Activated CD8-positive, alpha-beta T cell treated with anti-CD3 and anti-CD28 coated beads for 36 hours (primary cell): ENCODE results near the gene DKKL1. TPM values are rescaled to one million over a fixed set of nuclear protein-coding genes. Genes with fewer than 3 reads are reported as not detected.

Experiments used
- ATAC-seq: fragments of 200-7000 bp; cut with Tn5 transposase; one replicate; pipeline ENCODE4 v1.10.0; 2021; ENCODE audit warnings: mild to moderate bottlenecking, moderate library complexity
- CTCF ChIA-PET: fragments of 350-600 bp; sonication (Branson Sonifier 250); formaldehyde crosslinking; loops from one replicate; lab custom pipeline; 2021; ENCODE audit warnings: antibody characterized with exemption; lab: Charles Lee
- POLR2A ChIA-PET: fragments of 350-600 bp; sonication (Branson Sonifier 250); formaldehyde crosslinking; loops from one replicate; lab custom pipeline; 2021; ENCODE audit warnings: antibody characterized with exemption; lab: Charles Lee
- DNase-seq: peaks from one replicate; pipeline ENCODE4 v3.0.0-alpha.2; 2020
- H3K27ac Mint-ChIP-seq: one replicate; pipeline ENCODE4 v1.8.0; 2021; ENCODE audit warnings: mild to moderate bottlenecking, mixed read lengths
- H3K27me3 Mint-ChIP-seq: one replicate; pipeline ENCODE4 v1.8.0; 2021; ENCODE audit warnings: mixed read lengths
- H3K36me3 Mint-ChIP-seq: one replicate; pipeline ENCODE4 v1.8.0; 2021; ENCODE audit warnings: low read depth, mixed read lengths
- H3K4me1 Mint-ChIP-seq: one replicate; pipeline ENCODE4 v1.8.0; 2021; ENCODE audit warnings: low read depth, mixed read lengths
- H3K4me3 Mint-ChIP-seq: one replicate; pipeline ENCODE4 v1.8.0; 2021; ENCODE audit warnings: mild to moderate bottlenecking, moderate library complexity, mixed read lengths
- H3K9me3 Mint-ChIP-seq: one replicate; pipeline ENCODE4 v1.8.0; 2021; ENCODE audit warnings: mixed read lengths
- intact Hi-C: fragments of 100-400 bp; cut with micrococcal nuclease; formaldehyde crosslinking; loops from one replicate; pipeline ENCODE4 v1.10.0; 2022
- total RNA-seq, 2 experiments: library from RNA; stranded (reverse); gene quantifications; one replicate each; pipeline ENCODE4 v1.2.3, GENCODE V29; 2021
- TF ChIP-seq, protein P1 (sequence below): fragments of 200-600 bp; IDR thresholded peaks from one replicate; pipeline ENCODE4 v1.8.0; 2022; ENCODE audit warnings: antibody characterized with exemption, mild to moderate bottlenecking

DKKL1 gene
- total RNA-seq, 2 experiments from 2014 or later, result not detected

DNA sequence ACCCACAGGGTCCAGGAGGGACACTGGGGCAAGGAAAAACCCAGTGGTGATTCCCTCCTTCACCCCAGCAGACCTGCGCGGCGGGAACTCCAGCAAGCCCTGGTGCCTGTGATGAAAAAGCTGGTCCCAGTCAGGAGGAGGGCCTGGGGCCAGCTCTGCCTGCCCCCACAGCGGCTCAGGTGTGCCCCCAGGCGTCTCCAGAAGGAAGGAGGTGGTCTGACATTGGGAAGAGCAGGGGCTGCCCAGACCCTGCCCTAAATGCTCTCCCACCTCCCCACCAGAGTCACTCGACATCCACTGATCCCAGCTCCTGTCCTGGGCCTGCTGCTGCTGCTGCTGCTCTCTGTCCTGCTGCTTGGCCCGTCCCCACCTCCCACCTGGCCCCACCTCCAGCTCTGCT is 53.4 kb downstream of the DKKL1 start:
- DNase-seq (no peak), ATAC-seq (no peak)
- ChIA-PET CTCF (interaction anchor here (0.9 to 1.5 kb wide), 4 partner anchors 10 to 319 kb away, joined by 3 read pairs; no protein-coding TSS in a partner anchor), POLR2A (interaction anchor here (0.6 kb wide), 1 partner anchor 36 kb away, joined by 3 read pairs; no protein-coding TSS in a partner anchor)
- Mint-ChIP-seq H3K4me3 (no peak overlapping the region), H3K36me3 (no peaks in the 10 kb centered on the region), H3K27me3 (peaks cover 38% of the 10 kb centered on the region), H3K4me1 (peaks cover 9% of the 10 kb centered on the region), H3K9me3 (no peaks in the 10 kb centered on the region), H3K27ac (no peak overlapping the region)
- intact Hi-C loops, result no loop called here
- TF ChIP-seq, protein P1, sequence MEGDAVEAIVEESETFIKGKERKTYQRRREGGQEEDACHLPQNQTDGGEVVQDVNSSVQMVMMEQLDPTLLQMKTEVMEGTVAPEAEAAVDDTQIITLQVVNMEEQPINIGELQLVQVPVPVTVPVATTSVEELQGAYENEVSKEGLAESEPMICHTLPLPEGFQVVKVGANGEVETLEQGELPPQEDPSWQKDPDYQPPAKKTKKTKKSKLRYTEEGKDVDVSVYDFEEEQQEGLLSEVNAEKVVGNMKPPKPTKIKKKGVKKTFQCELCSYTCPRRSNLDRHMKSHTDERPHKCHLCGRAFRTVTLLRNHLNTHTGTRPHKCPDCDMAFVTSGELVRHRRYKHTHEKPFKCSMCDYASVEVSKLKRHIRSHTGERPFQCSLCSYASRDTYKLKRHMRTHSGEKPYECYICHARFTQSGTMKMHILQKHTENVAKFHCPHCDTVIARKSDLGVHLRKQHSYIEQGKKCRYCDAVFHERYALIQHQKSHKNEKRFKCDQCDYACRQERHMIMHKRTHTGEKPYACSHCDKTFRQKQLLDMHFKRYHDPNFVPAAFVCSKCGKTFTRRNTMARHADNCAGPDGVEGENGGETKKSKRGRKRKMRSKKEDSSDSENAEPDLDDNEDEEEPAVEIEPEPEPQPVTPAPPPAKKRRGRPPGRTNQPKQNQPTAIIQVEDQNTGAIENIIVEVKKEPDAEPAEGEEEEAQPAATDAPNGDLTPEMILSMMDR, result no peak

DNA sequence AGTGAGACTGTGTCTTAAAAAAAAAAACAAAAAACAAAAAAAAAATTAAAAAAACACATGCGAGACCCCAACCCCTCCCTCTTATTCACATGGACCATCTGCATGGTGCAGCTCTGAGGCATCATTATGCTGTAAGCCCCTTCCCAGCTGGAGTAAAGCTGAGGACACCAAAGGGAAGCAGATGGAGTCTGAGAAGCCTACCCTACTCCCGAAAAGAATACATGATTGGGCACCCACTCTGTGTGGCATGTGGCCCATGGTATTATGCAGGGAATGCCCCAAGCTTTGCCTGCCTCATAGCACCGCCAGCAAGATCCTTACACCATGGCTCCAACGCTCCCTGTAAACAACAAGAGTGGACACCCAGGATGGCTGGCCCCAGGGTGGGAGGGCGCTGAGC is 54.8 kb downstream of the DKKL1 start:
- no peaks in the 10 kb centered on the region for H3K9me3 Mint-ChIP-seq
- no peaks in the 10 kb centered on the region for H3K36me3 Mint-ChIP-seq
- H3K4me1 Mint-ChIP-seq, result peaks cover 18% of the 10 kb centered on the region
- TF ChIP-seq, protein P1, result no peak
- intact Hi-C loops, result no loop called here
- H3K27ac Mint-ChIP-seq, result no peak overlapping the region
- ChIA-PET CTCF (interaction anchor here (0.8 to 2.1 kb wide), 5 partner anchors 8 to 272 kb away, joined by 3 to 4 read pairs (median 3); no protein-coding TSS in a partner anchor), POLR2A (no interaction called here)
- peaks cover 48% of the 10 kb centered on the region for H3K27me3 Mint-ChIP-seq
- ATAC-seq (no peak), DNase-seq (no peak)
- no peak overlapping the region for H3K4me3 Mint-ChIP-seq

DNA sequence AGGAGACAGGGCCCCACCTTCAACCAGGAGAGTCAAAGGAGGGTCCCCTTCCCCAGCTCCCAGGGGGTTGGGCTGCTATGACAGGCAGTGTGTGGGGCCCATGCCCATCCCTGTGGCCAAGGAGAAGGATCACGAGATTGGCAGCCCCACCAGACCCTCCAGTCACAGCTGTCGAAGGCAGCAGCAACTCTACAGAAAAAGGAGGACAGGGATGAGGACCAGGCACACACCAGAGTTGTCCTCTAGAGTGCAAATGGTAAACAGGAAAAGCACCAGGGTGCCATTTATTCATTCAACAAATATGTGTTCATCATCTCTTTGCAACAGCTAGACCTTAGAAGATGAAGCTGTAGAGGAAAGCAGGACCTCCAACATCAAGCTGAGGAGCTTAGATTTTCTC is 55.5 kb downstream of the DKKL1 start:
- Mint-ChIP-seq H3K9me3 (no peaks in the 10 kb centered on the region), H3K36me3 (no peaks in the 10 kb centered on the region), H3K27me3 (peaks cover 53% of the 10 kb centered on the region), H3K4me3 (no peak overlapping the region), H3K4me1 (peaks cover 25% of the 10 kb centered on the region), H3K27ac (no peak overlapping the region)
- ATAC-seq (no peak), DNase-seq (no peak)
- ChIA-PET CTCF (interaction anchor here (0.9 to 3.3 kb wide), 5 partner anchors 9 to 273 kb away, joined by 3 to 13 read pairs (median 4); no protein-coding TSS in a partner anchor), POLR2A (interaction anchor here (0.9 to 1.2 kb wide), 2 partner anchors 9 to 10 kb away, joined by 3 to 4 read pairs; no protein-coding TSS in a partner anchor)
- intact Hi-C loops, result no loop called here
- TF ChIP-seq, protein P1, result no peak

DNA sequence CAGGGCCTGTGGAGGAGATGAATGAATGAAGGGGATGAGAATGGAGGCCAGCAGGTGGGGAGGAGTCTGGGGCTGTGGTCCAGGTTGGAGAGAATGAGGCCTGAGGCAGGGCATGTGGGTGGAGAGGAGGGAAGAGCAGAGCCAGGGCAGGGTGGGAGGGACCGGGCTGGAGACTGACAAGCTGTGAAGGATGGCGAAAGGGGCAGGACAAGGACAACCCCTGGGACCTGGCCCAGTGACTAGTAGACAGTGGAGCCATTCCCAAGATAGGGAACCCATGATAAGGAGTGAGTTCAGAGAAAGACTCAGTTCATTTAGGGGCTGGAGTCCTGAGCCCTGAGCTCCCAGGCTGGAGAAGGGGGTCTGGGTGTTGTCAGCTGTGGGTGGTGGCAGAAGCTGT is 56.5 kb downstream of the DKKL1 start:
- Mint-ChIP-seq H3K9me3 (no peaks in the 10 kb centered on the region), H3K4me3 (no peak overlapping the region), H3K27ac (no peak overlapping the region), H3K36me3 (no peaks in the 10 kb centered on the region), H3K4me1 (peaks cover 26% of the 10 kb centered on the region), H3K27me3 (peaks cover 60% of the 10 kb centered on the region)
- intact Hi-C loops, result no loop called here
- ChIA-PET CTCF (interaction anchor here (0.8 to 3.3 kb wide), 5 partner anchors 10 to 86 kb away, joined by 3 to 13 read pairs (median 4); no protein-coding TSS in a partner anchor), POLR2A (interaction anchor here (0.9 to 1.2 kb wide), 3 partner anchors 10 to 23 kb away, joined by 3 to 4 read pairs (median 3); no protein-coding TSS in a partner anchor)
- no peak for DNase-seq
- TF ChIP-seq, protein P1, result no peak
- no peak for ATAC-seq
